ENCODE measurements around the gene PACS2. TPM values are rescaled to one million over a fixed set of nuclear protein-coding genes. Genes with fewer than 3 reads are reported as not detected.

The PACS2 gene
- total and polyA plus RNA-seq, 3 donors from 2014 or later: 99.2 to 174 (median 167) TPM

DNA sequence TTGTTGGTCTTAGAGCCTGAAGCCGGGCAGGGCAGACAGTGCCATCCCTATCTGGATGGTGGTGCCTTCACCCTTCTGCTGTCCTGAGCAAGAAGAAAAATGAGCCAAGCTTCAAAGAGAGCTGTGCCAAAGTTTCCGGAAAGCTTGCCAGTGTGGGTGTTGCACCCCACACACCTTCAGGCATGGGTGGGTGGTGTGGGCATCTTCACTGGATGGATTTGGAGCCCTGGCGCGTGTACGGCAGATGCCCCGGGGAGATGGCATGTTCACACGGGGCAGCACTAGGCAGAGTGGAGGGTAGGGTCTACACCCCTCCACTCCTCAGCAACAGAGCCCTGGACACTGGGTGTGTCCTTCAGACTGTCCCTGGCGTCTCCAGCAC is 33.0 kb downstream of the PACS2 start:
- Histone ChIP-seq H3K27ac (no peak overlapping the region), H3K27me3 (no peaks in the 10 kb centered on the region), H3K9me3 (no peaks in the 10 kb centered on the region), H3K4me1 (no peaks in the 10 kb centered on the region), H3K4me3 (no peak overlapping the region), H3K36me3 (ENCODE audit: low read depth, missing control alignments) (no peaks in the 10 kb centered on the region)
- 90 to 93% methylated on average over 7 to 8 of the region's 8 CpGs for WGBS, 2 donors
- no peak for TF ChIP-seq POLR2A (IDR thresholded peaks at IDR 0.05)
- TF ChIP-seq, protein P1, sequence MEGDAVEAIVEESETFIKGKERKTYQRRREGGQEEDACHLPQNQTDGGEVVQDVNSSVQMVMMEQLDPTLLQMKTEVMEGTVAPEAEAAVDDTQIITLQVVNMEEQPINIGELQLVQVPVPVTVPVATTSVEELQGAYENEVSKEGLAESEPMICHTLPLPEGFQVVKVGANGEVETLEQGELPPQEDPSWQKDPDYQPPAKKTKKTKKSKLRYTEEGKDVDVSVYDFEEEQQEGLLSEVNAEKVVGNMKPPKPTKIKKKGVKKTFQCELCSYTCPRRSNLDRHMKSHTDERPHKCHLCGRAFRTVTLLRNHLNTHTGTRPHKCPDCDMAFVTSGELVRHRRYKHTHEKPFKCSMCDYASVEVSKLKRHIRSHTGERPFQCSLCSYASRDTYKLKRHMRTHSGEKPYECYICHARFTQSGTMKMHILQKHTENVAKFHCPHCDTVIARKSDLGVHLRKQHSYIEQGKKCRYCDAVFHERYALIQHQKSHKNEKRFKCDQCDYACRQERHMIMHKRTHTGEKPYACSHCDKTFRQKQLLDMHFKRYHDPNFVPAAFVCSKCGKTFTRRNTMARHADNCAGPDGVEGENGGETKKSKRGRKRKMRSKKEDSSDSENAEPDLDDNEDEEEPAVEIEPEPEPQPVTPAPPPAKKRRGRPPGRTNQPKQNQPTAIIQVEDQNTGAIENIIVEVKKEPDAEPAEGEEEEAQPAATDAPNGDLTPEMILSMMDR (IDR thresholded peaks at IDR 0.05): no peak
- intact Hi-C loops (cut with DNase I; ENCODE audit: low total_unique reads): no loop called here
- no peak for DNase-seq

DNA sequence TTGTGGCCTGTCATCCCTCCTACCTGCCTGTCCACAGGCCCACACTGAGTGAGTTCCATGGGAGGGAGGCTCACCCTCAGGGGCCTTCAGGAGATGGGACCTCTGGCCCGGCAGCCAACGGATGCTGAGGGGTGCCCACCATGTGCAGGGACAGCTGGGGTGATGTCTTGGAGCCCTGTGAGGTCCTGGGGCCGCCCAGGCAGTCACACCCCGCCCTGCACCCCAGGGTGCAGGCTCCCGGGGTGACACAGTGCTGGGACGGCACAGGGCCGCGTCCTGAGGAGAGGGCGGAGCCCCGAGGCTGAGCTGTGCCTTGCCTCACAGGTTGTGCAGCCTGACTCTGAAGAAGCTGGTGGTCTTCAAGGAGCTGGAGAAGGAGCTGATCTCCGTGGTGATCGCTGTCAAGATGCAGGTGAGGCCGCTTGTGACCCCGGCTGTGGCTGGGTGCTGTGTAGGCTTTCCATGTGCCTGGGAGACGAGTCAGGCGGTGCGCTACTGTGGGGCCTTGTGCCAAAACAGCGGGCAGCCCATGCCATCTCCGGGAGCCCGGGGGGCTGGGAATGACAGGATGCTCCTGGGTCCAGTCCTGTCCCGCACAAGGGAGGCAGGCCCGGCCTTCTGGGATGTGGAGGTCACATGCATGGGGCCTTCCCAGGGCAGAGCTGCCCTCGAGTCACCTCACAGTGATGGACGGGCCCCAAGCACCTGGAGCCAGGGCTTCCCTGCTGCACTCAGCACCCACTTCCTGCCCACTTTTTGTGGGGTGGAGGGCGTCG is 33.8 kb downstream of the PACS2 start:
- Histone ChIP-seq H3K4me3 (no peak overlapping the region), H3K36me3 (ENCODE audit: low read depth, missing control alignments) (no peaks in the 10 kb centered on the region), H3K4me1 (no peaks in the 10 kb centered on the region), H3K27ac (no peak overlapping the region), H3K27me3 (no peaks in the 10 kb centered on the region), H3K9me3 (no peaks in the 10 kb centered on the region)
- intact Hi-C loops (cut with DNase I; ENCODE audit: low total_unique reads): no loop called here
- no peak for TF ChIP-seq POLR2A (IDR thresholded peaks at IDR 0.05)
- TF ChIP-seq, protein P1 (IDR thresholded peaks at IDR 0.05): no peak
- DNase-seq: no peak
- WGBS, 2 donors: 91 to 100% methylated on average over 5 to 26 of the region's 26 CpGs

DNA sequence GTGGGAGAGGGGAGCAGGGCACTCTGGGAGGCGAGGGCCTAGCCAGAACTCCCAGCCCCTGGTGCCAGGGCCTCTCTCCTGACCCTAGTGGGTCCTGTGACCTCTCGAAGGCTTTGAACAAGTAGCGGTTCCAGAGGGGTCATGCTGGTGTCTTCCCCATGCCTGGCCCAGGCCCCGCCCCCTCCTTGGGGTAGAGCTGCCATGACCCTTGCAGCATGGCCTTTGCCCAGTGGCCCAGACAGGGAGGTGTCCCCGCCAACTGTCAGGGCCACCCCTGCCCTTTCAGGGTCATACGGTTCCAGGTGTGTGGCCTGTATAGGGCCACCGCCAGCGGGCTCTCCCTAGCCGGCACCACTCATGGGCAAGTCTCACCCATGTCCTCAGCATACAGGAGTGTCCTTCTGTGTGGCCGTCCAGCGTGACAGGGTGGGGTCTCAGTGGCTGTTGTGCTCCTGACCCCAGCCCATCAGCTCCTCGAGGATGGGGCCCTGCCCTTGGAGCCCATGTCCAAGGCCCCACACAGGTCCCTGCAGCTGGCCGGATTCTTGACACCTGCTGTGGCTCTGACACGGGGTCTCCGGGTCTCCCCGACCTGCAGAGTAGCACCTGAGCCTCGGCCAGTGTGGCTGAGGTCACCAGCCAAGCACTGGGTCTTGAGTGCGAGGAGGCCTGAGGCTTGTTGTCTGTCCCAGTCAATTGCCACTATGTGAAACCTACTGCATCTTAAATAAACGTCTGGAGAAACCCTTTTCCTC is 34.6 kb downstream of the PACS2 start:
- Histone ChIP-seq H3K36me3 (ENCODE audit: low read depth, missing control alignments) (no peaks in the 10 kb centered on the region), H3K4me1 (no peaks in the 10 kb centered on the region), H3K9me3 (no peaks in the 10 kb centered on the region), H3K27me3 (no peaks in the 10 kb centered on the region), H3K4me3 (no peak overlapping the region), H3K27ac (no peak overlapping the region)
- WGBS, 2 donors: 80 to 92% methylated on average over 5 to 17 of the region's 19 CpGs
- TF ChIP-seq, protein P1 (IDR thresholded peaks at IDR 0.05): no peak
- no peak for TF ChIP-seq POLR2A (IDR thresholded peaks at IDR 0.05)
- no peak for DNase-seq
- intact Hi-C loops (cut with DNase I; ENCODE audit: low total_unique reads): no loop called here

DNA sequence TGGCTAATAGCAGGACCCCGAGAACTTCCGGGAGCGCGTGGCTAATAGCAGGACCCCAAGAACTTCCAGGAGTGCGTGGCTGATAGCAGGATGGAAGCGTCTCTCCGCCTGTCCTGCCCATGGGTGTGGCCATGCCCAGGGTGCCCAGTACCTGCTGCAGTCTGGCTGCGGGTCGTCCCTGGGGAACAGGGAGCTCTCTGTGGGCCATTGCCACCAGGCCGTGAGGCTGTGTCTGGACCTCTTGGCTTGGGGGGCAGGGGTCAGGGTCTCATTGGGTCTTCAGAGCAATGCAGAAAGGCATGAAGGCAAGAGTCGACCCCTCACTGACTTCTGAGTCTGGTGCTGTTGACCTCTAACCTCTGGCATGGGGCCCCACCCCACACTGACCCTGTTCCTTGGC is 35.4 kb downstream of the PACS2 start:
- no peak overlapping the region for H3K27ac ChIP-seq
- no peaks in the 10 kb centered on the region for H3K9me3 ChIP-seq
- H3K27me3 ChIP-seq: no peaks in the 10 kb centered on the region
- H3K4me1 ChIP-seq: no peaks in the 10 kb centered on the region
- TF ChIP-seq, protein P1 (IDR thresholded peaks at IDR 0.05): no peak
- no peak for TF ChIP-seq POLR2A (IDR thresholded peaks at IDR 0.05)
- DNase-seq: no peak
- WGBS, 2 donors: 86 to 90% methylated on average over 9 to 11 of the region's 11 CpGs
- intact Hi-C loops (cut with DNase I; ENCODE audit: low total_unique reads): loop anchor here (5.0 to 10.0 kb wide), 2 partner anchors 148 to 255 kb away; no protein-coding TSS in a partner anchor
- no peak overlapping the region for H3K4me3 ChIP-seq
- H3K36me3 ChIP-seq (ENCODE audit: low read depth, missing control alignments): no peaks in the 10 kb centered on the region

All from testis (tissue), 3 donors.